ENCODE results near the gene EAF1. TPM values are rescaled to one million over a fixed set of nuclear protein-coding genes. Genes with fewer than 3 reads are reported as not detected.

Gene EAF1
- total and polyA plus RNA-seq, 2 of the 8 experiments (the other 6 are each of a cell fraction or from before 2014, with no cell fraction given), result 13.9 to 26.8 TPM

Small RNA genes lying within 50 kb of the gene (small RNA-seq; reads per million reads assigned to genes)
- gene RNU6-1024P (ENCODE audit: insufficient read depth), result not detected

Other genes starting within 250 kb of the EAF1 start
- gene CAPN7, start 221.4 kb upstream of the EAF1 start, total RNA-seq (2021; fragmentation: NEBNext Ultra II Directional; extraction: Animal tissue kit (Norgen Biotek cat#: 25700)), result 13.0 and 13.2 TPM in 2 replicates
- gene CAPN7, start 221.4 kb upstream of the EAF1 start, polyA plus RNA-seq (2011; rRNA removed), result 5.3 and 6.1 TPM in 2 replicates
- 9.4 and 9.7 TPM in 2 replicates for gene SH3BP5, start 95.0 kb upstream of the EAF1 start, total RNA-seq (2021; fragmentation: NEBNext Ultra II Directional; extraction: Animal tissue kit (Norgen Biotek cat#: 25700))
- gene SH3BP5, start 95.0 kb upstream of the EAF1 start, polyA plus RNA-seq (2011; rRNA removed), result 6.3 and 7.1 TPM in 2 replicates
- gene METTL6, start 54 bp upstream of the EAF1 start, total RNA-seq (2021; fragmentation: NEBNext Ultra II Directional; extraction: Animal tissue kit (Norgen Biotek cat#: 25700)), result 20.0 and 20.7 TPM in 2 replicates
- 13.1 and 18.4 TPM in 2 replicates for gene METTL6, start 54 bp upstream of the EAF1 start, polyA plus RNA-seq (2011; rRNA removed)
- gene COLQ, start 94.1 kb downstream of the EAF1 start, total RNA-seq (2021; fragmentation: NEBNext Ultra II Directional; extraction: Animal tissue kit (Norgen Biotek cat#: 25700)), result 0.99 and 1.9 TPM in 2 replicates
- gene COLQ, start 94.1 kb downstream of the EAF1 start, polyA plus RNA-seq (2011; rRNA removed), result 1.5 and 2.3 TPM in 2 replicates
- gene HACL1, start 174.0 kb downstream of the EAF1 start, total RNA-seq (2021; fragmentation: NEBNext Ultra II Directional; extraction: Animal tissue kit (Norgen Biotek cat#: 25700)), result 45.7 and 46.0 TPM in 2 replicates
- 24.2 and 38.2 TPM in 2 replicates for gene HACL1, start 174.0 kb downstream of the EAF1 start, polyA plus RNA-seq (2011; rRNA removed)
- 21.8 and 22.0 TPM in 2 replicates for gene BTD, start 174.1 kb downstream of the EAF1 start, total RNA-seq (2021; fragmentation: NEBNext Ultra II Directional; extraction: Animal tissue kit (Norgen Biotek cat#: 25700))
- 30.1 and 36.7 TPM in 2 replicates for gene BTD, start 174.1 kb downstream of the EAF1 start, polyA plus RNA-seq (2011; rRNA removed)

Data from H1 (cell line).